Heart right ventricle (tissue), 16 donors: ENCODE results near the gene DNER. TPM values are rescaled to one million over a fixed set of nuclear protein-coding genes. Genes with fewer than 3 reads are reported as not detected.

ENCODE experiments used
- ATAC-seq, 8 donors: fragments of 200-7000 bp; cut with Tn5 transposase; one replicate each; pipeline ENCODE4 v1.9.1; 2020; ENCODE audit warnings: mild to moderate bottlenecking in 8 of 8, moderate library complexity in 8 of 8, moderate number of reproducible peaks in 1 of 8
- DNase-seq, 2 donors: peaks; one replicate each; pipeline ENCODE4 v3.0.0-alpha.2; 2020
- H3K27ac ChIP-seq, 10 donors: fragments of 200-600 bp; sonication (generic) in 2 of 10; one replicate each; pipeline versions ENCODE4 v1.5.0 to v1.8.0; 2020 to 2022; ENCODE audit warnings: mild to moderate bottlenecking in 3 of 10
- H3K27me3 ChIP-seq, 7 donors: fragments of 200-600 bp; one replicate each; pipeline ENCODE4 v1.8.0; 2021 to 2022; ENCODE audit warnings: mild to moderate bottlenecking in 2 of 7
- H3K36me3 ChIP-seq, 9 donors: fragments of 200-600 bp; sonication (generic) in 1 of 9; one replicate each; pipeline versions ENCODE4 v1.5.0 to v1.8.0; 2020 to 2022; ENCODE audit warnings: mild to moderate bottlenecking in 2 of 9
- H3K4me1 ChIP-seq, 9 donors: fragments of 200-600 bp; sonication (generic) in 1 of 9; one replicate each; pipeline versions ENCODE4 v1.5.0 to v1.8.0; 2020 to 2022; ENCODE audit warnings: mild to moderate bottlenecking in 4 of 9
- H3K4me3 ChIP-seq, 10 donors: fragments of 200-600 bp; sonication (generic) in 2 of 10; one replicate each; pipeline versions ENCODE4 v1.5.0 to v1.8.0; 2020 to 2022; ENCODE audit warnings: mild to moderate bottlenecking in 7 of 10, moderate library complexity in 2 of 10
- H3K9me3 ChIP-seq, 11 donors: fragments of 200-600 bp in 10 of 11; sonication (generic) in 2 of 11; one replicate each; pipeline versions ENCODE4 v1.5.0 to v1.8.0; 2013 to 2022; ENCODE audit warnings: mild to moderate bottlenecking in 2 of 11, control low read depth in 1 of 11, moderate library complexity in 1 of 11
- CTCF ChIP-seq, 9 donors: fragments of 200-600 bp; sonication (generic) in 2 of 9; IDR thresholded peaks; one replicate each; pipeline versions ENCODE4 v1.5.0 to v1.8.0; 2021 to 2022; ENCODE audit warnings: antibody characterized with exemption in 9 of 9, mild to moderate bottlenecking in 5 of 9, moderate library complexity in 1 of 9
- WGBS, 2 donors: extraction: QIAGEN DNeasy Blood & Tissue Kit; methylation state at CpG; one replicate each; pipeline ENCODE4 v1.1.7; 2013; ENCODE audit warnings: inconsistent platforms in 1 of 2; 5-methylcytosine and 5-hydroxymethylcytosine counted together
- intact Hi-C, 10 donors: fragments of 100-400 bp; cut with DNase I; formaldehyde crosslinking; loops; one replicate each; pipeline versions ENCODE4 v1.11.1 to v1.14.2; 2022
- polyA plus RNA-seq, 2 donors: library from polyadenylated mRNA; stranded (reverse); fragments of 200-250 nt; gene quantifications; one replicate each; pipeline ENCODE4 v1.2.3, GENCODE V29; 2013
- total RNA-seq, 10 donors: library from RNA; stranded (reverse); fragmentation: NEBNext Ultra II Directional in 3 of 10; extraction: Animal tissue kit (Norgen Biotek cat#: 25700) in 3 of 10; gene quantifications; one replicate each; pipeline versions ENCODE4 v1.2.1 to v1.2.4, GENCODE V29; 2021 to 2023
- donor health status: Arrhythmogenic right ventricular cardiomyopathy.
- donor health status: ischemic (EF 13 %, LVEDD 7.1; RV severe dilation, severe dysfunction).
- donor health status: healthy with polysubstance abuse.
- donor health status: DM: no; HTN: yes; CAD: no.
- donor health status: DM: no; HTN: no; CAD: no.
- donor health status: ischemic (EF 25% LVEDD 6.9; RV normal size, moderate dysfunction).
- donor health status: ischemic (EF 25% LVEDD 5.7; RV mildly dilated, moderate dysfunction).
- donor health status: healthy.
- donor health status: DM: yes; HTN: yes; CAD: no.
- donor health status: Ischemic cardiomyopathy.
- donor health status: ischemic (EF 35%, LVEDD 5.7; RV mildly dilated, moderate dysfunction).
- donor health status: nonischemic (EF 11% LVEDD 7.7; RV severe dilation, severe dysfunction).
- donor health status: DM: yes; HTN: yes; CAD: no.
- donor health status: PGD.
- donor health status: ischemic (EF 29% LVEDD 5.4; RV normal size, mild dysfunction).
- donor health status: nonischemic (EF 23%, LVEDD 6.1; RV moderate dilation, normal function).

Gene DNER
- total and polyA plus RNA-seq, 12 donors = 0.13 to 1.8 (median 0.69) TPM; not detected in 2

- no peak for TF ChIP-seq CTCF (IDR thresholded peaks at IDR 0.05)
- DNase-seq (no peak), ATAC-seq (no peak)
- intact Hi-C loops = no loop called here
- H3K9me3 ChIP-seq = no peaks in the 10 kb centered on the region
- H3K4me3 ChIP-seq = no peak overlapping the region
- no peaks in the 10 kb centered on the region for H3K4me1 ChIP-seq
- no peak overlapping the region for H3K27ac ChIP-seq
- no peaks in the 10 kb centered on the region for H3K27me3 ChIP-seq
- H3K36me3 ChIP-seq = no peaks in the 10 kb centered on the region
- 72% methylated on average over 4 of the region's 4 CpGs for WGBS, 2 donors
These were observed 237.0 kb downstream of the DNER start for GRCh38 chr2:229477269-229477755.

GRCh38 chr2:229475778-229476177 is 238.6 kb downstream of the DNER start:
- Histone ChIP-seq H3K9me3 (no peaks in the 10 kb centered on the region), H3K36me3 (no peaks in the 10 kb centered on the region), H3K27me3 (no peaks in the 10 kb centered on the region), H3K27ac (no peak overlapping the region), H3K4me1 (no peaks in the 10 kb centered on the region), H3K4me3 (no peak overlapping the region)
- TF ChIP-seq CTCF (IDR thresholded peaks at IDR 0.05) = no peak
- intact Hi-C loops = no loop called here
- DNase-seq (no peak), ATAC-seq (no peak)
- WGBS, 2 donors = 52 to 57% methylated on average over 7 of the region's 7 CpGs

GRCh38 chr2:229474125-229474524 is 240.2 kb downstream of the DNER start:
- Histone ChIP-seq H3K4me3 (no peak overlapping the region), H3K4me1 (no peaks in the 10 kb centered on the region), H3K36me3 (no peaks in the 10 kb centered on the region), H3K27me3 (no peaks in the 10 kb centered on the region), H3K9me3 (no peaks in the 10 kb centered on the region), H3K27ac (no peak overlapping the region)
- no peak for TF ChIP-seq CTCF (IDR thresholded peaks at IDR 0.05)
- DNase-seq (no peak), ATAC-seq (no peak)
- intact Hi-C loops = no loop called here
- WGBS, 2 donors = 61 to 73% methylated on average over 4 of the region's 4 CpGs

- no peak for DNase-seq
- intact Hi-C loops = no loop called here
- TF ChIP-seq CTCF (IDR thresholded peaks at IDR 0.05) = no peak
- Histone ChIP-seq H3K9me3 (no peaks in the 10 kb centered on the region), H3K4me1 (no peaks in the 10 kb centered on the region), H3K4me3 (no peak overlapping the region), H3K27ac (no peak overlapping the region), H3K36me3 (no peaks in the 10 kb centered on the region), H3K27me3 (no peaks in the 10 kb centered on the region)
- 91 to 94% methylated on average over 2 of the region's 2 CpGs for WGBS, 2 donors
- no peak for ATAC-seq
These were observed 243.6 kb downstream of the DNER start for GRCh38 chr2:229470781-229471180.
